Measurements from ENCODE around the gene SKP2. TPM values are rescaled to one million over a fixed set of nuclear protein-coding genes. Genes with fewer than 3 reads are reported as not detected.
A peak's percentile ranks its signal among the peaks of the same experiment; 100 is the strongest.

Gene SKP2
- total and polyA plus RNA-seq, 5 donors from 2014 or later, result 13.9 to 22.8 (median 21.1) TPM

- peaks cover 43 to 71% (median 52%) of the 10 kb centered on the region in 4 donors for H3K4me1 Mint-ChIP-seq
- no peak for DNase-seq
These were observed 6.2 kb downstream of the SKP2 start for GRCh38 chr5:36158144-36158543.

GRCh38 chr5:36160617-36161016 lies 8.7 kb downstream of the SKP2 start:
- Histone ChIP-seq H3K4me3 (ENCODE audit: low read depth, low read length) (no peak overlapping the region), H3K27ac (ENCODE audit: insufficient read depth, low read length, poor library complexity, severe bottlenecking) (no peak overlapping the region), H3K9me3 (ENCODE audit: control insufficient read depth in 2 of 2, low read length in 2 of 2) (no peaks in the 10 kb centered on the region), H3K27me3 (ENCODE audit: control insufficient read depth, insufficient read depth, low read length) (no peaks in the 10 kb centered on the region), H3K4me1 (ENCODE audit: control insufficient read depth, insufficient read depth, low read length, poor library complexity, severe bottlenecking) (no peaks in the 10 kb centered on the region), H3K36me3 (ENCODE audit: control insufficient read depth, insufficient read depth, low read length) (peaks cover 73% of the 10 kb centered on the region)
- Mint-ChIP-seq H3K27me3 (no peaks in the 10 kb centered on the region), H3K36me3 (peaks cover 78% of the 10 kb centered on the region), H3K27ac (peak overlapping the region in 2 of 3 donors; percentile 9 to 58), H3K4me3 (no peak overlapping the region), H3K9me3 (no peaks in the 10 kb centered on the region), H3K4me1 (peaks cover 32 to 55% (median 40%) of the 10 kb centered on the region in 4 donors)
- no peak for ATAC-seq (ENCODE audit: low read depth in 2 of 2)
- no peak for DNase-seq

More at GRCh38 chr5:36158144-36158543, 6.2 kb downstream of the SKP2 start:
- Mint-ChIP-seq H3K4me3 (peak overlapping the region in 1 of 4 donors; percentile 5), H3K9me3 (no peaks in the 10 kb centered on the region), H3K27me3 (no peaks in the 10 kb centered on the region), H3K36me3 (peaks cover 73% of the 10 kb centered on the region), H3K27ac (peak overlapping the region in 1 of 3 donors; percentile 62)
- Histone ChIP-seq H3K4me3 (ENCODE audit: low read depth, low read length) (no peak overlapping the region), H3K36me3 (ENCODE audit: control insufficient read depth, insufficient read depth, low read length) (peaks cover 59% of the 10 kb centered on the region), H3K4me1 (ENCODE audit: control insufficient read depth, insufficient read depth, low read length, poor library complexity, severe bottlenecking) (peaks cover 12% of the 10 kb centered on the region), H3K27ac (ENCODE audit: insufficient read depth, low read length, poor library complexity, severe bottlenecking) (no peak overlapping the region), H3K27me3 (ENCODE audit: control insufficient read depth, insufficient read depth, low read length) (no peaks in the 10 kb centered on the region), H3K9me3 (ENCODE audit: control insufficient read depth in 2 of 2, low read length in 2 of 2) (no peaks in the 10 kb centered on the region)
- no peak for ATAC-seq (ENCODE audit: low read depth in 2 of 2)

- Histone ChIP-seq H3K27ac (ENCODE audit: insufficient read depth, low read length, poor library complexity, severe bottlenecking) (no peak overlapping the region), H3K36me3 (ENCODE audit: control insufficient read depth, insufficient read depth, low read length) (peaks cover 70% of the 10 kb centered on the region), H3K4me3 (ENCODE audit: low read depth, low read length) (no peak overlapping the region), H3K9me3 (ENCODE audit: control insufficient read depth in 2 of 2, low read length in 2 of 2) (no peaks in the 10 kb centered on the region), H3K27me3 (ENCODE audit: control insufficient read depth, insufficient read depth, low read length) (no peaks in the 10 kb centered on the region), H3K4me1 (ENCODE audit: control insufficient read depth, insufficient read depth, low read length, poor library complexity, severe bottlenecking) (no peaks in the 10 kb centered on the region)
- H3K4me3 Mint-ChIP-seq, result no peak overlapping the region
- no peaks in the 10 kb centered on the region for H3K9me3 Mint-ChIP-seq
- H3K4me1 Mint-ChIP-seq, result peaks cover 27 to 51% (median 40%) of the 10 kb centered on the region in 4 donors
- H3K27me3 Mint-ChIP-seq, result no peaks in the 10 kb centered on the region
- DNase-seq (peak in 1 of 3 donors; percentile 22), ATAC-seq (ENCODE audit: low read depth in 2 of 2) (no peak)
- peak overlapping the region in 1 of 3 donors; percentile 26 for H3K27ac Mint-ChIP-seq
- H3K36me3 Mint-ChIP-seq, result peaks cover 75% of the 10 kb centered on the region
These were observed 9.4 kb downstream of the SKP2 start for GRCh38 chr5:36161361-36161760.

- H3K4me3 Mint-ChIP-seq, result no peak overlapping the region
- peaks cover 2% of the 10 kb centered on the region for H3K4me1 ChIP-seq (ENCODE audit: control insufficient read depth, insufficient read depth, low read length, poor library complexity, severe bottlenecking)
- H3K9me3 ChIP-seq (ENCODE audit: control insufficient read depth in 2 of 2, low read length in 2 of 2), result no peaks in the 10 kb centered on the region
- H3K4me1 Mint-ChIP-seq, result peaks cover 21 to 47% (median 33%) of the 10 kb centered on the region in 4 donors
- H3K27me3 Mint-ChIP-seq, result no peaks in the 10 kb centered on the region
- DNase-seq, result no peak
- peaks cover 63% of the 10 kb centered on the region for H3K36me3 ChIP-seq (ENCODE audit: control insufficient read depth, insufficient read depth, low read length)
- H3K27ac ChIP-seq (ENCODE audit: insufficient read depth, low read length, poor library complexity, severe bottlenecking), result no peak overlapping the region
- H3K36me3 Mint-ChIP-seq, result peaks cover 73% of the 10 kb centered on the region
- H3K9me3 Mint-ChIP-seq, result no peaks in the 10 kb centered on the region
- peak overlapping the region in 1 of 3 donors; percentile 41 for H3K27ac Mint-ChIP-seq
- no peak for ATAC-seq (ENCODE audit: low read depth in 2 of 2)
- H3K4me3 ChIP-seq (ENCODE audit: low read depth, low read length), result no peak overlapping the region
- no peaks in the 10 kb centered on the region for H3K27me3 ChIP-seq (ENCODE audit: control insufficient read depth, insufficient read depth, low read length)
These were observed 11.0 kb downstream of the SKP2 start for GRCh38 chr5:36162810-36163486.

GRCh38 chr5:36164461-36164860 lies 12.6 kb downstream of the SKP2 start:
- Histone ChIP-seq H3K4me1 (ENCODE audit: control insufficient read depth, insufficient read depth, low read length, poor library complexity, severe bottlenecking) (peaks cover 12% of the 10 kb centered on the region), H3K9me3 (ENCODE audit: control insufficient read depth in 2 of 2, low read length in 2 of 2) (no peaks in the 10 kb centered on the region), H3K4me3 (ENCODE audit: low read depth, low read length) (no peak overlapping the region), H3K36me3 (ENCODE audit: control insufficient read depth, insufficient read depth, low read length) (peaks cover 54% of the 10 kb centered on the region), H3K27ac (ENCODE audit: insufficient read depth, low read length, poor library complexity, severe bottlenecking) (no peak overlapping the region), H3K27me3 (ENCODE audit: control insufficient read depth, insufficient read depth, low read length) (no peaks in the 10 kb centered on the region)
- Mint-ChIP-seq H3K36me3 (peaks cover 71% of the 10 kb centered on the region), H3K27me3 (no peaks in the 10 kb centered on the region), H3K9me3 (no peaks in the 10 kb centered on the region), H3K27ac (no peak overlapping the region), H3K4me1 (peaks cover 26 to 52% (median 38%) of the 10 kb centered on the region in 4 donors), H3K4me3 (no peak overlapping the region)
- ATAC-seq (ENCODE audit: low read depth in 2 of 2), result no peak
- DNase-seq, result no peak

GRCh38 chr5:36168737-36169136 lies 16.8 kb downstream of the SKP2 start:
- H3K27ac Mint-ChIP-seq, result peak overlapping the region; percentile 83 to 91 (median 90)
- H3K27me3 Mint-ChIP-seq, result no peaks in the 10 kb centered on the region
- peaks cover 63% of the 10 kb centered on the region for H3K36me3 Mint-ChIP-seq
- Histone ChIP-seq H3K27ac (ENCODE audit: insufficient read depth, low read length, poor library complexity, severe bottlenecking) (peak overlapping the region; percentile 34), H3K9me3 (ENCODE audit: control insufficient read depth in 2 of 2, low read length in 2 of 2) (no peaks in the 10 kb centered on the region), H3K4me3 (ENCODE audit: low read depth, low read length) (peak overlapping the region; percentile 56), H3K4me1 (ENCODE audit: control insufficient read depth, insufficient read depth, low read length, poor library complexity, severe bottlenecking) (peaks cover 12% of the 10 kb centered on the region), H3K27me3 (ENCODE audit: control insufficient read depth, insufficient read depth, low read length) (no peaks in the 10 kb centered on the region), H3K36me3 (ENCODE audit: control insufficient read depth, insufficient read depth, low read length) (peaks cover 62% of the 10 kb centered on the region)
- H3K4me1 Mint-ChIP-seq, result peaks cover 9 to 33% (median 26%) of the 10 kb centered on the region in 4 donors
- H3K4me3 Mint-ChIP-seq, result peak overlapping the region in 2 of 4 donors; percentile 6 to 37
- no peaks in the 10 kb centered on the region for H3K9me3 Mint-ChIP-seq
- ATAC-seq (ENCODE audit: low read depth in 2 of 2) (peak; percentile 73 to 88), DNase-seq (peak in 2 of 3 donors; percentile 41 to 60)

GRCh38 chr5:36170832-36171424 lies 19.0 kb downstream of the SKP2 start:
- H3K36me3 Mint-ChIP-seq, result peaks cover 64% of the 10 kb centered on the region
- no peaks in the 10 kb centered on the region for H3K27me3 Mint-ChIP-seq
- peaks cover 17 to 40% (median 24%) of the 10 kb centered on the region in 4 donors for H3K4me1 Mint-ChIP-seq
- no peak overlapping the region for H3K4me3 Mint-ChIP-seq
- Histone ChIP-seq H3K9me3 (ENCODE audit: control insufficient read depth in 2 of 2, low read length in 2 of 2) (no peaks in the 10 kb centered on the region), H3K27ac (ENCODE audit: insufficient read depth, low read length, poor library complexity, severe bottlenecking) (no peak overlapping the region), H3K4me1 (ENCODE audit: control insufficient read depth, insufficient read depth, low read length, poor library complexity, severe bottlenecking) (peaks cover 12% of the 10 kb centered on the region), H3K36me3 (ENCODE audit: control insufficient read depth, insufficient read depth, low read length) (peaks cover 59% of the 10 kb centered on the region), H3K27me3 (ENCODE audit: control insufficient read depth, insufficient read depth, low read length) (no peaks in the 10 kb centered on the region), H3K4me3 (ENCODE audit: low read depth, low read length) (no peak overlapping the region)
- H3K27ac Mint-ChIP-seq, result no peak overlapping the region
- ATAC-seq (ENCODE audit: low read depth in 2 of 2) (no peak), DNase-seq (no peak)
- H3K9me3 Mint-ChIP-seq, result no peaks in the 10 kb centered on the region

Measured in CD4-positive, CD25-positive, alpha-beta regulatory T cell (primary cell).